HepG2 (cell line): ENCODE measurements around the gene PACS1. TPM values are rescaled to one million over a fixed set of nuclear protein-coding genes. Genes with fewer than 3 reads are reported as not detected.

Experiments used
- BRD4 ChIP-seq: sonication (generic); formaldehyde crosslinking; IDR thresholded peaks from 2 replicates; pipeline ENCODE4 v1.4.0; 2020; ENCODE audit warnings: missing genetic modification reagents
- CCDC6 ChIP-seq: sonication (generic); formaldehyde crosslinking; IDR thresholded peaks from 2 replicates; pipeline ENCODE4 v1.8.1; 2022; ENCODE audit warnings: mild to moderate bottlenecking, missing genetic modification reagents, moderate library complexity
- FOXC1 ChIP-seq: sonication (generic); formaldehyde crosslinking; IDR thresholded peaks from 2 replicates; pipeline ENCODE4 v1.8.0; 2022; ENCODE audit warnings: mild to moderate bottlenecking, missing genetic modification reagents, borderline replicate concordance
- JUND ChIP-seq: sonication (generic); formaldehyde crosslinking; IDR thresholded peaks from 2 replicates; pipeline ENCODE4 v1.8.0; 2022; ENCODE audit warnings: mild to moderate bottlenecking, missing genetic modification reagents
- LCORL ChIP-seq, 2 experiments: fragments of 450-650 bp in 1 of 2; sonication (generic) in 1 of 2; formaldehyde crosslinking in 1 of 2; IDR thresholded peaks; 2 replicates each; pipeline versions ENCODE4 v1.5.0 to v1.6.1; 2017 to 2020; ENCODE audit warnings: antibody characterized with exemption in 1 of 2, missing genetic modification reagents in 1 of 2
- NCOA2 ChIP-seq: sonication (generic); formaldehyde crosslinking; IDR thresholded peaks from 2 replicates; pipeline ENCODE4 v1.8.0; 2022; ENCODE audit warnings: inconsistent platforms
- SMAD9 ChIP-seq: sonication (generic); formaldehyde crosslinking; IDR thresholded peaks from 2 replicates; pipeline ENCODE4 v1.5.1; 2020; ENCODE audit warnings: mild to moderate bottlenecking, missing genetic modification reagents
- U2AF1 ChIP-seq: fragments of 200-400 bp; formaldehyde crosslinking; optimal IDR thresholded peaks from 2 replicates; pipeline ENCODE3; 2017; ENCODE audit warnings: mild to moderate bottlenecking, low read depth, low read length
- ZNF160 ChIP-seq: sonication (generic); formaldehyde crosslinking; IDR thresholded peaks from 2 replicates; pipeline ENCODE4 v1.8.0; 2022; ENCODE audit warnings: mild to moderate bottlenecking, inconsistent platforms, missing genetic modification reagents
- ZNF232 ChIP-seq: sonication (generic); formaldehyde crosslinking; IDR thresholded peaks from 2 replicates; pipeline ENCODE4 v1.4.0; 2020; ENCODE audit warnings: missing genetic modification reagents, borderline replicate concordance
- ZNF24 ChIP-seq: fragments of 450-650 bp; IDR thresholded peaks from 2 replicates; pipeline ENCODE4 v1.6.1; 2017; ENCODE audit warnings: antibody characterized with exemption, mild to moderate bottlenecking
- ZNF282 ChIP-seq: fragments of 450-650 bp; IDR thresholded peaks from 2 replicates; pipeline ENCODE4 v1.6.1; 2018; ENCODE audit not compliant: partially characterized antibody
- ZNF543 ChIP-seq: sonication (generic); formaldehyde crosslinking; IDR thresholded peaks from 2 replicates; pipeline ENCODE4 v1.4.0; 2020; ENCODE audit warnings: mild to moderate bottlenecking, missing genetic modification reagents
- ZNF644 ChIP-seq: IDR thresholded peaks from 2 replicates; pipeline ENCODE4 v1.6.1; 2016; ENCODE audit warnings: low read depth
- ZNF720 ChIP-seq: sonication (generic); formaldehyde crosslinking; IDR thresholded peaks from 2 replicates; pipeline ENCODE4 v1.4.0; 2020; ENCODE audit warnings: missing genetic modification reagents
- ZNF780A ChIP-seq: sonication (generic); formaldehyde crosslinking; IDR thresholded peaks from 2 replicates; pipeline ENCODE4 v1.8.0; 2022; ENCODE audit warnings: mild to moderate bottlenecking, missing genetic modification reagents, moderate library complexity
- ZNF878 ChIP-seq: sonication (generic); formaldehyde crosslinking; IDR thresholded peaks from 2 replicates; pipeline ENCODE4 v1.8.1; 2023; ENCODE audit warnings: mild to moderate bottlenecking, missing genetic modification reagents, moderate library complexity
- polyA plus RNA-seq, 8 experiments: library from polyadenylated mRNA; depleted of rRNA in 3 of 8; stranded (reverse) in 7 of 8; unstranded in 1 of 8; fragments of >200 nt; fragmentation: Illumina TruSeq in 4 of 8; extraction: Trizol in 4 of 8; gene quantifications; 2 replicates each; pipeline versions ENCODE4 v1.2.1 to v1.2.3, GENCODE V29; 2011 to 2016; ENCODE audit warnings: low read depth in 4 of 8, missing spikeins in 1 of 8, mixed read lengths in 1 of 8; ENCODE audit not compliant: insufficient read depth in 1 of 8
- total RNA-seq, 5 experiments: library from RNA; depleted of rRNA; stranded (reverse); fragments of >200 nt; fragmentation: Illumina TruSeq; extraction: Trizol; gene quantifications; 2 replicates each; pipeline ENCODE4 v1.2.3, GENCODE V29; 2016; ENCODE audit warnings: low read depth in 1 of 5
- TF ChIP-seq, protein P1 (sequence below): IDR thresholded peaks from 2 replicates; pipeline ENCODE4 v1.6.1; 2016; ENCODE audit warnings: mild to moderate bottlenecking, missing biosample characterization, missing genetic modification reagents
- TF ChIP-seq, protein P2 (sequence below): sonication (generic); formaldehyde crosslinking; IDR thresholded peaks from 2 replicates; pipeline ENCODE4 v1.8.1; 2023; ENCODE audit warnings: mild to moderate bottlenecking, inconsistent platforms, moderate library complexity, missing genetic modification reagents, borderline replicate concordance
- TF ChIP-seq, protein P3 (sequence below): fragments of 450-650 bp; IDR thresholded peaks from 2 replicates; pipeline ENCODE4 v1.6.1; 2016
- TF ChIP-seq, protein P4 (sequence below): sonication (generic); formaldehyde crosslinking; IDR thresholded peaks from 2 replicates; pipeline ENCODE4 v1.4.0; 2020; ENCODE audit warnings: missing genetic modification reagents

The PACS1 gene
- total and polyA plus RNA-seq, 2 of the 13 experiments (the other 11 are each of a cell fraction or from before 2014, with no cell fraction given): 7.6 to 8.6 TPM

DNA sequence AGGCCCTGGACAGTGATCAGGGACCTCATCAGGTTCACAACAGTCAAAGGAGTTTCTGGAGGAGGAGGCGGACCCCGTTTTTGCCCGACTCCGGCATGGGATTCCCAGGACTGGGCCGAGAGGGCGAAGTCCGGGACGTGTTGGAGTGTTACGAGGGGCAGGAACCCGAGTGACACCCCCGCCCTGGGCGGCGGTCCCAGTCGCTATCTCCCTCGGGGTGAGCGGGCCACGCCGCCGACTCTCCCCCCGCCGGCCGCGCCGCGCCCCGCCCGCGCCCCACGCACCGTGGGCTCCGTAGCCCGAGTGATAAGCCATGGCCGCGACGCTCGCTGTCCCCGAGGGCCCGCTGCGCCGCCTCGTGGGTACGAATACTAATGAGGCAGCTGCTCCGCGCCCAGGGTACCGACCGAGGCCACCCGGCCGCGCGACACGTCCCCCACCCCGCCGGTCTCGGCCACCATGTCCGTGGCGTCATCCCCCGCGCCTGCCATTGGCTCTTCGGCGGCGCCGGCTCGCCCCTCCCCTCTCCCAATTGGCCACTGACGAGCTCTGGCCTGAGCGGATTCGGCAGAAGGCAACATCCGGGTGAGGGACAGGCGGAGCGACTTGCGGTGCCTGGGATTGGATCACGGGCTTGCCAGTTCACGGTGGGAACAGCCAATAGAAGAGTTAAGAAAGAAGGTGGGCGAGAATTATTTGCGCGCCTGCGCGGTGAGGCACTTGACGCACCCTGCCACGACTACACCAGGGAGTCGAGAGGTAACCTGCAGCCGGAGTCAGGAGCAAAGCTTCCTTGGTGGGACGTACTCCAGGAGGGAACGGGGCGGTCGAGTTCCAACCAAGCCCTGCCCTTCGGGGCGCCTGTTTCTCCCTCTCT is 218.8 kb downstream of the PACS1 start, which contains the start of gene YIF1A (continued):
- TF ChIP-seq BRD4 (CRISPR knock-in tag) (peak; percentile 72; the same call in 1 of the 2 replicates), ZNF720 (CRISPR knock-in tag) (no peak), ZNF24 (no peak), ZNF232 (CRISPR knock-in tag) (no peak), ZNF878 (CRISPR knock-in tag) (no peak), ZNF780A (CRISPR knock-in tag) (no peak), U2AF1 (peak; percentile 94), FOXC1 (CRISPR knock-in tag) (no peak), SMAD9 (CRISPR knock-in tag) (no peak; the same call in 1 of the 2 replicates), ZNF282 (no peak), NCOA2 (CRISPR knock-in tag) (no peak), LCORL (IDR thresholded peaks at IDR 0.05) (no peak), LCORL (CRISPR knock-in tag; IDR thresholded peaks at IDR 0.05) (peak; percentile 47; the same call in 1 of the 2 replicates), ZNF543 (no peak; the same call in 1 of the 2 replicates), CCDC6 (CRISPR knock-in tag) (peak; percentile 78; the same call in 1 of the 2 replicates), ZNF160 (CRISPR knock-in tag) (no peak), JUND (peak; percentile 52; the same call in 1 of the 2 replicates), ZNF644 (no peak)
- TF ChIP-seq, protein P1, sequence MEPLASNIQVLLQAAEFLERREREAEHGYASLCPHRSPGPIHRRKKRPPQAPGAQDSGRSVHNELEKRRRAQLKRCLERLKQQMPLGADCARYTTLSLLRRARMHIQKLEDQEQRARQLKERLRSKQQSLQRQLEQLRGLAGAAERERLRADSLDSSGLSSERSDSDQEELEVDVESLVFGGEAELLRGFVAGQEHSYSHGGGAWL (CRISPR knock-in tag): peak; percentile 39; the same call in 1 of the 2 replicates
- TF ChIP-seq, protein P2, sequence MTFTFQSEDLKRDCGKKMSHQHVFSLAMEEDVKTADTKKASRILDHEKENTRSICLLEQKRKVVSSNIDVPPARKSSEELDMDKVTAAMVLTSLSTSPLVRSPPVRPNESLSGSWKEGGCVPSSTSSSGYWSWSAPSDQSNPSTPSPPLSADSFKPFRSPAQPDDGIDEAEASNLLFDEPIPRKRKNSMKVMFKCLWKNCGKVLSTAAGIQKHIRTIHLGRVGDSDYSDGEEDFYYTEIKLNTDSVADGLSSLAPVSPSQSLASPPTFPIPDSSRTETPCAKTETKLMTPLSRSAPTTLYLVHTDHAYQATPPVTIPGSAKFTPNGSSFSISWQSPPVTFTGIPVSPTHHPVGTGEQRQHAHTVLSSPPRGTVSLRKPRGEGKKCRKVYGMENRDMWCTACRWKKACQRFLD: no peak
- TF ChIP-seq, protein P3, sequence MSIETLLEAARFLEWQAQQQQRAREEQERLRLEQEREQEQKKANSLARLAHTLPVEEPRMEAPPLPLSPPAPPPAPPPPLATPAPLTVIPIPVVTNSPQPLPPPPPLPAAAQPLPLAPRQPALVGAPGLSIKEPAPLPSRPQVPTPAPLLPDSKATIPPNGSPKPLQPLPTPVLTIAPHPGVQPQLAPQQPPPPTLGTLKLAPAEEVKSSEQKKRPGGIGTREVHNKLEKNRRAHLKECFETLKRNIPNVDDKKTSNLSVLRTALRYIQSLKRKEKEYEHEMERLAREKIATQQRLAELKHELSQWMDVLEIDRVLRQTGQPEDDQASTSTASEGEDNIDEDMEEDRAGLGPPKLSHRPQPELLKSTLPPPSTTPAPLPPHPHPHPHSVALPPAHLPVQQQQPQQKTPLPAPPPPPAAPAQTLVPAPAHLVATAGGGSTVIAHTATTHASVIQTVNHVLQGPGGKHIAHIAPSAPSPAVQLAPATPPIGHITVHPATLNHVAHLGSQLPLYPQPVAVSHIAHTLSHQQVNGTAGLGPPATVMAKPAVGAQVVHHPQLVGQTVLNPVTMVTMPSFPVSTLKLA: peak; percentile 2; the same call in 1 of the 2 replicates
- TF ChIP-seq, protein P4, sequence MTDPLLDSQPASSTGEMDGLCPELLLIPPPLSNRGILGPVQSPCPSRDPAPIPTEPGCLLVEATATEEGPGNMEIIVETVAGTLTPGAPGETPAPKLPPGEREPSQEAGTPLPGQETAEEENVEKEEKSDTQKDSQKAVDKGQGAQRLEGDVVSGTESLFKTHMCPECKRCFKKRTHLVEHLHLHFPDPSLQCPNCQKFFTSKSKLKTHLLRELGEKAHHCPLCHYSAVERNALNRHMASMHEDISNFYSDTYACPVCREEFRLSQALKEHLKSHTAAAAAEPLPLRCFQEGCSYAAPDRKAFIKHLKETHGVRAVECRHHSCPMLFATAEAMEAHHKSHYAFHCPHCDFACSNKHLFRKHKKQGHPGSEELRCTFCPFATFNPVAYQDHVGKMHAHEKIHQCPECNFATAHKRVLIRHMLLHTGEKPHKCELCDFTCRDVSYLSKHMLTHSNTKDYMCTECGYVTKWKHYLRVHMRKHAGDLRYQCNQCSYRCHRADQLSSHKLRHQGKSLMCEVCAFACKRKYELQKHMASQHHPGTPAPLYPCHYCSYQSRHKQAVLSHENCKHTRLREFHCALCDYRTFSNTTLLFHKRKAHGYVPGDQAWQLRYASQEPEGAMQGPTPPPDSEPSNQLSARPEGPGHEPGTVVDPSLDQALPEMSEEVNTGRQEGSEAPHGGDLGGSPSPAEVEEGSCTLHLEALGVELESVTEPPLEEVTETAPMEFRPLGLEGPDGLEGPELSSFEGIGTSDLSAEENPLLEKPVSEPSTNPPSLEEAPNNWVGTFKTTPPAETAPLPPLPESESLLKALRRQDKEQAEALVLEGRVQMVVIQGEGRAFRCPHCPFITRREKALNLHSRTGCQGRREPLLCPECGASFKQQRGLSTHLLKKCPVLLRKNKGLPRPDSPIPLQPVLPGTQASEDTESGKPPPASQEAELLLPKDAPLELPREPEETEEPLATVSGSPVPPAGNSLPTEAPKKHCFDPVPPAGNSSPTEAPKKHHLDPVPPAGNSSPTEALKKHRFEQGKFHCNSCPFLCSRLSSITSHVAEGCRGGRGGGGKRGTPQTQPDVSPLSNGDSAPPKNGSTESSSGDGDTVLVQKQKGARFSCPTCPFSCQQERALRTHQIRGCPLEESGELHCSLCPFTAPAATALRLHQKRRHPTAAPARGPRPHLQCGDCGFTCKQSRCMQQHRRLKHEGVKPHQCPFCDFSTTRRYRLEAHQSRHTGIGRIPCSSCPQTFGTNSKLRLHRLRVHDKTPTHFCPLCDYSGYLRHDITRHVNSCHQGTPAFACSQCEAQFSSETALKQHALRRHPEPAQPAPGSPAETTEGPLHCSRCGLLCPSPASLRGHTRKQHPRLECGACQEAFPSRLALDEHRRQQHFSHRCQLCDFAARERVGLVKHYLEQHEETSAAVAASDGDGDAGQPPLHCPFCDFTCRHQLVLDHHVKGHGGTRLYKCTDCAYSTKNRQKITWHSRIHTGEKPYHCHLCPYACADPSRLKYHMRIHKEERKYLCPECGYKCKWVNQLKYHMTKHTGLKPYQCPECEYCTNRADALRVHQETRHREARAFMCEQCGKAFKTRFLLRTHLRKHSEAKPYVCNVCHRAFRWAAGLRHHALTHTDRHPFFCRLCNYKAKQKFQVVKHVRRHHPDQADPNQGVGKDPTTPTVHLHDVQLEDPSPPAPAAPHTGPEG (CRISPR knock-in tag): 0 out of 2 replicates have a peak, but pooled peaks have one; percentile 20
